ENCODE measurements around the gene DNPH1. TPM values are rescaled to one million over a fixed set of nuclear protein-coding genes. Genes with fewer than 3 reads are reported as not detected.

Gene DNPH1
- total RNA-seq, 1 donor from 2014 or later: 45.9 TPM

GRCh38 chr6:43248101-43248500 is 18.8 kb upstream of the DNPH1 start:
- DNase-seq (ENCODE audit: low spot score) (no peak), ATAC-seq (no peak)
- intact Hi-C loops (cut with DNase I): no loop called here

GRCh38 chr6:43247114-43247999 is 18.1 kb upstream of the DNPH1 start:
- DNase-seq (ENCODE audit: low spot score) (peak; percentile 84), ATAC-seq (peak; percentile 96)
- intact Hi-C loops (cut with DNase I): no loop called here

- intact Hi-C loops (cut with DNase I): no loop called here
- ATAC-seq: peak; percentile 68
- DNase-seq (ENCODE audit: low spot score): no peak
Observed at GRCh38 chr6:43246301-43247113, 17.2 kb upstream of the DNPH1 start.

GRCh38 chr6:43243664-43244321 is 14.5 kb upstream of the DNPH1 start:
- no peak for DNase-seq (ENCODE audit: low spot score)
- no peak for ATAC-seq
- intact Hi-C loops (cut with DNase I): no loop called here

- no peak for DNase-seq (ENCODE audit: low spot score)
- intact Hi-C loops (cut with DNase I): no loop called here
- no peak for ATAC-seq
Observed at GRCh38 chr6:43242908-43243663, 13.8 kb upstream of the DNPH1 start, which contains the start of gene TTBK1. Gene TTBK1 (plus strand): TSS chr6:43243481. CDS start chr6:43246661, 3,180 bp downstream.

- no peak for ATAC-seq
- no peak for DNase-seq (ENCODE audit: low spot score)
- intact Hi-C loops (cut with DNase I): no loop called here
Observed at GRCh38 chr6:43241446-43241845, 12.2 kb upstream of the DNPH1 start.

GRCh38 chr6:43240950-43241349 is 11.7 kb upstream of the DNPH1 start:
- DNase-seq (ENCODE audit: low spot score) (no peak), ATAC-seq (no peak)
- intact Hi-C loops (cut with DNase I): no loop called here

GRCh38 chr6:43239054-43239453 is 9.8 kb upstream of the DNPH1 start:
- ATAC-seq (no peak), DNase-seq (ENCODE audit: low spot score) (no peak)
- intact Hi-C loops (cut with DNase I): no loop called here

- intact Hi-C loops (cut with DNase I): no loop called here
- no peak for DNase-seq (ENCODE audit: low spot score)
Observed at GRCh38 chr6:43235841-43236240, 6.6 kb upstream of the DNPH1 start.

GRCh38 chr6:43231735-43232450 is 2.6 kb upstream of the DNPH1 start:
- intact Hi-C loops (cut with DNase I): no loop called here
- no peak for ATAC-seq
- DNase-seq (ENCODE audit: low spot score): no peak

More at GRCh38 chr6:43235841-43236240, 6.6 kb upstream of the DNPH1 start:
- no peak for ATAC-seq

GRCh38 chr6:43231053-43231452 is 1.8 kb upstream of the DNPH1 start:
- DNase-seq (ENCODE audit: low spot score): peak; percentile 2
- ATAC-seq: no peak
- intact Hi-C loops (cut with DNase I): no loop called here

GRCh38 chr6:43229803-43230620 is 731 bp upstream of the DNPH1 start:
- ATAC-seq (no peak), DNase-seq (ENCODE audit: low spot score) (peak; percentile 47)
- intact Hi-C loops (cut with DNase I): no loop called here

- intact Hi-C loops (cut with DNase I): no loop called here
- DNase-seq (ENCODE audit: low spot score): no peak
- no peak for ATAC-seq
Observed at GRCh38 chr6:43226192-43226851, 3.0 kb downstream of the DNPH1 start.

- no peak for ATAC-seq
- intact Hi-C loops (cut with DNase I): no loop called here
- no peak for DNase-seq (ENCODE audit: low spot score)
Observed at GRCh38 chr6:43223175-43223574, 6.1 kb downstream of the DNPH1 start.

- no peak for ATAC-seq
- intact Hi-C loops (cut with DNase I): no loop called here
- no peak for DNase-seq (ENCODE audit: low spot score)
Observed at GRCh38 chr6:43222418-43223059, 6.7 kb downstream of the DNPH1 start.
